DMS153 treated with DMSO at 0.1 percent for 48 hours (cell line): Measurements from ENCODE around the gene CA4.

Source experiments
- DNase-seq: peaks from one replicate; lab custom pipeline; 2025; ENCODE audit not compliant: unreplicated experiment; lab: John Stamatoyannopoulos, UW

The CA4 gene

DNA sequence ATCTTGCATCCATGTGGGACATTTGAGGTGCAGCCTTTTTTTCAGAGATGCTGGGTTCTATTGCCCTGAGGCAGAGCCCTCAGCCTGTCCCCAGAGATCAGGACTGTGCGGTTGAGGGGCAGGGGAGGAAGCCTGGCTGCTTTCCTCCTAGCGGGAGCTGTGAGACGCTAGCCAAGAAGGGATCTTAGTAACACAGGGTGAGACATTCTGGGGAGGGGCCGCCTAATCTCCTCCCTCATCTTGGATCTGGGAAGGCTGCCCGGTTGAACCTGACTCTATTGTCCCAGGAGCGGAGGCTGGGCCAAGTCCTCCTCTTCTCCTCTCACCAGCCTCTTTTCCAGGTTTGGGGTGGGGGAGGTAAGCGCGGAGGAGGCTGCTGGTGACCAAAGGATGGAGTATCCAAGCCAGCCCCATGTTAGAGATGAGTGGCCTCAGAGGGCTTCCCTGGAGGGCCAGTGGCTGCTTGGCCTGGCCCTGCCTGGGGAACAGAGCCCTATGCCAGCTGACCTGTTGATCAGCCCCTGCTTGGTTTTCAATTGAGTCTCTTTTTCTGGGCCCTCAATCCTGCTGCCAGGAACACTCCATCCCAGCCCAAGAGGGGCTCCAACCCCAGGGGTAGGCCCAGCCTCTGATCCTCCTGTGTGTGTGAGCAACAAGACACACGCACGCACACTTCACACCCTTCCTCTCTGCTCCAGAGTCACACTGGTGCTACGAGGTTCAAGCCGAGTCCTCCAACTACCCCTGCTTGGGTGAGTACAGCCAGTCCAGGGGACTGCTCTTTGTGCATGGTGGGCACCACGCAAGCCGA, 5.0 kb downstream of the CA4 start:
- DNase-seq: no peak

DNA sequence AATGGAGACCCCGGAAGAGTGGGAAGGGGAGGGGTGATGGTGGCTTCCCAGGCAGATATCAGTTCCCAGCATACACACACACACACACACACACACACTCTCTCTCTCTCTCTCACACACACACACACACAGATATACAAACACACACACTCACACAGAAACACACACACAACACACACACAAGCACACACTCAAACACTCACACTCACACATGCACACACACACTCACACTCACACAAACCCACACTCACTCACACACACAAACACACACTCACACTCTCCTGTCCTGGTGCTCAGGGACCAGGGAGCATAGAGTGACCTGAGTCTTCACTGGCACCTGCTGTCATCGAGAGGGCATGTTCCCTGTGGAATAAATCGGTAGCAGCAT, 5.6 kb downstream of the CA4 start:
- no peak for DNase-seq

DNA sequence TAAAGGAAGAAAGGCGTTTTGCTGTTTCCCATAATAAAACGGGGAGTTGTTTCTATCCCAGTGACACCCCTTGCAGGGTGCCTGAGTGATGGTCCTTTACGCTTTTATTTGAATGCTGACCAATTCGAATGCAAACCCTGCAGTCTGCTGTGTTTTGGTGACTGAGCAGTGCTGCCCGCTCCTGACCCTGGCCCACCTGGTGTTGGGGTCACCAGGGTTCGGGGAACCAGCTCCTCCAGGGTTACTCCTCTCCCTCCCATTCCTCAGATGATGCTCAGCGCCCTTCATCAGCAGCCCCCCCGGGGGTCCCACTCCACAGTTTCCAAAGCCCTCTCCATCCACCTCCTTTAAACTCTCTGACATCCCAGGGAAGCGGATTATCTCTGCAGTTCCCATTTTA, 6.0 kb downstream of the CA4 start:
- no peak for DNase-seq

DNA sequence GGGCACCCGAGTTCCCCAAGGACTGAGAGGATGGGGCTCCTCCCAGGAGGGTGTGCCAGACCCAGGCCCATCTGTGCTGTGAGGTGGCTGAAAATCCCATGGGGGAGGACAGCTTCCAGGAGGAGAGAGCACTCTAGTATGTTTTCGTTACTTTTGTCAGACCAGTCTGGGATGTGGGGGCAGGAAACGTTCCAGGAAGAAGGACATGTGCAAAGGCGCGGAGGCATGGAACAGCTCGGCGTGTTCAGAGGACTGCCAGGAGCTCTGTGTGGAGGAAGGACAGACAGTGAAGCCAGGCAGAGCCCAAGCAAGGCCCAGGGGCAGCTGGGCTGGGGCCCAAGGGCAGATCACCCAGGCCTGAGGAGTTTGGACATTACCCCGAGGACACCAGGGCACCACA, 7.0 kb downstream of the CA4 start:
- DNase-seq: no peak

DNA sequence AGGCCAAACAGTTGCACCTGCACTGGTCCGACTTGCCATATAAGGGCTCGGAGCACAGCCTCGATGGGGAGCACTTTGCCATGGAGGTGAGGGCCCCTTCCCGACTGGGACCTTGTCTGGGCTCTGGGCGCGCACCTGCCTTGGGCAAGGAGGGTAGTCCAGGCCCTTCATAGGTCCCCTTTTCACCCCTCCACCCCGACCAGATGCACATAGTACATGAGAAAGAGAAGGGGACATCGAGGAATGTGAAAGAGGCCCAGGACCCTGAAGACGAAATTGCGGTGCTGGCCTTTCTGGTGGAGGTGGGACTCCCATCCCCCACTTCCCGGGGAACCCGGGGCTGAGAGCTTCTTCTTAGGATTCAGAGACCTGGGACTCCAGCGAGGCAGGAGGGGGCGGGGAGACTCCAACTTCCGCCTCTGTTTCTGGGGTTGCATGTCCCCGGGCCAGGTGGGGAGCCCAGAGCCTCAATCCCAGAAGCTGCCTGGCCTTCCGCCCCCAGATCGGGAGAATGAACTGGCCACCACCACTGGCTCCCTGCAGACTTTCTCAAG, 7.8 kb downstream of the CA4 start:
- DNase-seq: no peak

DNA sequence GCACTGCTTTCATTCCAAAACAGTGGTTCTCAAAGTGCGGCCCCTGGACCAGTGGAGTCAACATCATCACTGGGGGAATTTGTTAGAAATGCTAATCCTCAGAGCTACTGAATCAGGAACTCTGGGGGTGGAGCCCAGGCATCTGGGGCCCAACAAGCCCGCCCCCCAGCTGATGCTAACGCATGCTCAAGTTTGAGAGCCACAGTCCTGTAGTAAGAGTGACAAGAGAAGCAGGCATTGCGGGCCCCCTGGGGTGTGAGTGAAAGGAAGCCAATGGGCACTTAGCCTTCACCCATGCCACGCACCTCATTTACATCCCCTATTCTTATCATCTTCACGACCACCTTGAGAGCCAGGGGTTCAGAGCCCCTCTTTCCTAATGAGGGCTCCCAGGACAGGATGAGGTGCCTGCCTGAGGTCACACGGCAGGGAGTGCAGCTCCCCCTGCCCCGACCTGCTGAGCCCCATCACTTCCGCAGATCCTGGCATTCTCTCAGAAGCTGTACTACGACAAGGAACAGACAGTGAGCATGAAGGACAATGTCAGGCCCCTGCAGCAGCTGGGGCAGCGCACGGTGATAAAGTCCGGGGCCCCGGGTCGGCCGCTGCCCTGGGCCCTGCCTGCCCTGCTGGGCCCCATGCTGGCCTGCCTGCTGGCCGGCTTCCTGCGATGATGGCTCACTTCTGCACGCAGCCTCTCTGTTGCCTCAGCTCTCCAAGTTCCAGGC, 9.1 kb downstream of the CA4 start:
- DNase-seq: no peak

DNA sequence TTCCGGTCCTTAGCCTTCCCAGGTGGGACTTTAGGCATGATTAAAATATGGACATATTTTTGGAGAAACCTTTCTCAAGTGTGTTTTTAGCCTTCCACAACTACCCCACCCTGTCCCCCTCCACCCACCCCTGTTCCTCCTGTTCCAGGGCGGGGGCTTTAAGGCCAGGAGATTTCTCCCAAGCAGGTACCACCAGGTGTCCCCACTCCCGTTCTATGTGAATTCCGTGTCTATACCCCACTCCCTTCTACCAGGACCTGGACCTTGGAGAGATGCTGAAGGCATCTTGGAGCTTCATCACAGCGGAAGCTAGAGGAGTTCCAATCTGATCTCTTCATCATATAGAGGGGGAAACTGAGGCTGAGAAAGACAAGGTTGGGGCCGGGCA, 9.7 kb downstream of the CA4 start:
- no peak for DNase-seq

DNA sequence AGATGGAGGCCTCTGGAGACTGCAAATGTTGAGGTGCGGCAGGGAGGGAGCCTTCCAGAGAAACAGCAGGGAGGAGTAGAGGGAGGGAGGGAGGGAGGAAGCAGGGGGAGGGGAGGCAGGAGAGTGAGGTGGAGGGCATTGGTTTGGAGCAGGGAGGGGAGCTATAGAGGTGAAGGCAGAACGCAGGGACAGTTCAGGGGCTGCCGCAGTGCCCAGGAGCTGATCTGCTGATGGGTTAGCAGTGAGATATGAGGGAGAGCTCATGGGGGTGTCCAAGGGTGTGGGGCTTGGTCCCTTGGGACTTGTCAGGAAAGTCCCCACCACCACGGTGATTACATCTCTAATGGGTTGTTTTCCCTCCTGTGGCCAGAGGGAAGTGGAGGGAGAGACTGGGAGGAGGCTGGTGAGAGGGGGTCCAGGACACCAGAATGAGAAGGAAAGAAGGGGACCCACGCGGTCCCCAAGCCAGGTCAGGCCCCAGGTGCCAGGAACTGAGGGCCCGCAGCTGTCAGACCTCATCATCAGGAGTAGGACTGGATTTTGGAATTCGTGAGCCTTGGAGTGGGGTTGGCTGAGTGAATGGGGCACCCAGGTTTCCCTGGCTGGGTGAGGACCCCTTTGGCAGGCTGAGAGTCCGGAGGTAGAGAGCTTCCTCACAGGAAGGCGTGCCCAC, 11.2 kb downstream of the CA4 start:
- DNase-seq: no peak

DNA sequence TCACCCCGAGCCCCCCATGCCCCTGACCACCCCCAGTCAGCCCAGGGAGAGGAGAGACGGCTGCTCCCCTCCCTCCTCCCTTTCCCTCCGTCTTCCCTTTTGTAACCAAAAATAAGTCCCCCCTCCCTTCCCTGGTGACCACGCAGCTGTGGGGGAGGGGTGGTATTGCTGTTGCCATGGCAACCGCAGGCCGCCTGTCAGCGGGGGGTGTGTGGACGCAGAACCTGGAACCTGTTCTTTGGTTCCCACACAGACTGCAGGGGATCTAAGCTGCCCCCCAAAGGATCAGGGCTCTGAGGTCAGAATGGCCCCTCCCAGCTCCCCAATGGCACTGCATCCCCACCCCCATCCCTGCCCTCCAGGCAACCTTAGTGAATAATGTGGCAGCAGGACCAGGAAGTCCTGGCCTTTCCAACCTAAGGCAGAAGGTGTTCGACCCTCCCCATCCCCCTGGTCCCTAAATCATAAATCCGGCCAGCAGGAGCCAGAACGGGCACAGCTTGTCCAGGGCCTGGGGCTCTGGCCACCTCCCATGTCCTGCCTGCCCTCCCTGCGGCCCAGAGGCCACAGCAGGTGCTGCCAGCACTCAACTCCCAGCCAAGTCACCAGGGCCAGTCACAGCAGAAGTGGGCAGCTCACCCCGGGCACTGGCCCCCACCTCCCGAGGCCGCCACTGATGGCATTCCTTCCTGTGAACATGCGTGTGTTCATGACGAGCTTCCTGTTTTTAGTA, 12.0 kb downstream of the CA4 start:
- DNase-seq: no peak

DNA sequence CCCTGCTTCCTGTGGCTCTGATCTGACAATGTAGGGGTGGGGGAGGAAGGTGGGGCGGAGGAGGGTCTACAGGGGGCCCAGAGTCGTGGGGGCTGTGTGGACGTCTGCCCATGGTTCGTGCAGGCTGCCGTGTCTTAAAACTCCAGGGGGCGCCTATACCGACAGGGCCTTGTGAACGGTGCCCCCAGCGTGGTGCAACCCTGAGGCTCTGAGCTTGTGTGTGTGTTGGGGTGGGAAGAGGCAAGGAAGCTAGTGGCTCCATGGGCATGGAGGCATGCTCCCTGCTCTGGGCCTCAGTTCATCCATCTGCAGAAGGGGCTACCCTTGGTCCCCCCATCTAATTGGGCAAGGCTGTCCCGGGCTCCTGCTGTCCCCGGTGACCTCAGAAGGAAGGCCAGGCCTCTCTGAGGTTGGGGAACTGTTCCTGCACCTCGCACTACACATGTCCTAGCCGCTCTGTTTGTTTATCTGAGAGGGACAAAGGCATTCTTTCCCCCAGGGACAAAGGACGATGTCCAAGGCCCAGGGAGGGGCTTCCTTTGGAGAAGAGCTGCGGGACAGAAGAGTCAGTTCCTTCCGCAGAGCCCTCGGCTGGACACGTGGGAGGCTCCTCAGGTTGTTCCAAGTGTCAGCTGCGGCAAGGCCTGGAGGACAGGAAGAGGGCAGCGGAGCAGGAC, 13.5 kb downstream of the CA4 start:
- DNase-seq: no peak

DNA sequence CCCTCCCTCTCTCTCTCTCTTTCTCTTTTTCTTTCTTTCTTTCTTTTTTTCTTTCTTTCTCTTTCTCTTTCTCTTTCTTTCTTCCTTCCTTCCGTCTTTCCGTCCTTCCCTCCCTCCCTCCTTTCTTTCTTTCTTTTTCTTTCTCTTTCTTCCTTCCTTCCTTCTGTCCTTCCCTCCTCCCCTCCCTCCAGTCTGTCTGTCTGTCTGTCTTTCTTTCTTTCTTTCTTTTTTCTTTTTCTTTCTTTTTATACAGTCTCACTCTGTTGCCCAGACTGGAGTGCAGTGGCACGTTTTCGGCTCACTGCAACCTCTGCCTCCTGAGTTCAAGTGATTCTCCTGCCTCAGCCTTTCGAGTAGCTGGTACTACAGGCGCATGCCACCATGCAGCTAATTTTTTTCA, 14.4 kb downstream of the CA4 start:
- DNase-seq: no peak

DNA sequence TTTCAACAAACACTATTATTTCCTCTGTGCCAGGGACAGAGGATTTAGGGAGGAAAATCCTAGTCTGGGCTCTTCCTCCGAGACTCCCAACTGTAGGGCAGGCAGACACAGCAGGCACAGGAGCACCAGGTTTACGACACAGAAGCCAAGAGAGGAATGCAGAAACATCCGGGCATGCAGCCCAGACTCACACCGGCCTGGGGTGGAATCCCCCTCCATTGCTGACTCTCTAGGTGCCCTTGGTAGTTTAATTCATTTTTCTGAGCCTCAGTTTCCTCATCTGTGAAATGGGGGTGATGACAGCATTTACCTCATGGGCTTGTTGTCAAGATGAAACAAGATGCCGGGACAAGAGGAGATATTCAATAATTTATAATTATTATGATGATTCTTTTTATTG, 14.9 kb downstream of the CA4 start:
- DNase-seq: no peak

DNA sequence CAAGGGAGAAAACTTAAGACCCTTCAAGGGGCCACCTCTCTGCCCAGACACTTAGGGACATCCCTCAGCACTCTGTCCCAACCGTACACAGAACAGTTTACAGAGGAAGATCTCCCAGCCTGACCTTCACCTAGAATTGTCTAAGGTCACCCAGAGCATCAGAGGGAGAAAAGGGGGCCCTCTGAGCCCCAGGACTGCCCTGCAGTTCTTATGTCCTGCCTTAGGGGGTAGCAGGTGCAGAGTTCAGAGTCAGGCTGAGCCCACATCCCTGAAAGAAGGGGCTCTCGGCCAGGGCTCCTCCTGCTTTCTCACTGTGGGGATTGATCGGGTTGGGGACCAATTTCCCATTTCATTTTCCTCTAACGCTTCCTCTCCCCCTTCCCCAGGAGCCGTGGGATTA, 15.4 kb downstream of the CA4 start:
- no peak for DNase-seq

DNA sequence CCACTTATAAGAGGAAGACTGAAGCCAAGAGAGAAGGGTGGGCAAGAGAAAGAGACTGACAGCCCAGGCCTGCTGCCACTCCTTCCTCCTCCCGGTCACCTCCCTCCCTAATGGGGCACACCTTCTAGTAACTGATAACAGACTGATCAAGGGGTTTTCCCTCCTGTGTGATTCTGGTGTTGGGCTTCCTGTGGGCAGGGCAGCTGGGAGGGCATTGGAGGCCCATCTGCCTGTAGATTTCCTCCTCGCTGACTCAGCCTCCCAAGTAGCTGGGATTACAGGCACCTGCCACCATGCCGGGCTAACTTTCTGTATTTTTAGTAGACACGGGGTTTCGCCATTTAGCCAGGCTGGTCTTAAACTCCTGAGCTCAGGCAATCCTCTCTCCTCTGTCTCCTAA, 16.2 kb downstream of the CA4 start:
- DNase-seq: no peak

DNA sequence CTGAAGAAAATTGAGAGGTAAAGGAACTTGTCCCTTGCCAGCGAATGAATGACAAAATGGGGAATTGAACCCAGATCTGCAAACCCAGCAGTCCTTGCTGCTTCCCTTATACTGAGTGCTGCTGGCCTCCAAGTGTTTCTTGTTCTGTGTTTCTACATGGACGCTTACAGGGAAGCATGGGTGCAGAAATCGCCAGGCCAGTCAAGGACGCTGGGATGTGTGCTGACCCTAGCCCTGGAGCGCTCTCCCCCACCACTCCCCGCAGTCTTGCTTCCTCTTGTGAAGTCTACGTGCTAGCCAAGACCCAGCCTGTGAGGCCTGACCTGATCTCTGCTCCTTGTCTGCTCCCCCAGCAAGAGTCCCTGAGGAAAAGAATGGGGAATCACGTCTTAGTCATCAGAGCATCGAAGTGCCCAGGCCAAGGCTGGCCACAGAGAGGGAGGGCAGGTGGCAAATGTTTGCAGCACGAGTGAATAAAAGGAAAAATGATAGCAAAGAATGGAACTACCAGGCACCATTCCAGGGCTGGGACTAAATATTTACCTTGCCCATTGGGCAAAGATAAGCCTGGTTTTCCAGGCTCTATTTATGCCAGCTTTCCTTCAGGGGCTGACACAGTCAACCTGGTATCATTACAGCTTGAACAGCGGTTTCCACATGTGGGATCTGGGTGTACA, 17.4 kb downstream of the CA4 start:
- peak; percentile 22 for DNase-seq

DNA sequence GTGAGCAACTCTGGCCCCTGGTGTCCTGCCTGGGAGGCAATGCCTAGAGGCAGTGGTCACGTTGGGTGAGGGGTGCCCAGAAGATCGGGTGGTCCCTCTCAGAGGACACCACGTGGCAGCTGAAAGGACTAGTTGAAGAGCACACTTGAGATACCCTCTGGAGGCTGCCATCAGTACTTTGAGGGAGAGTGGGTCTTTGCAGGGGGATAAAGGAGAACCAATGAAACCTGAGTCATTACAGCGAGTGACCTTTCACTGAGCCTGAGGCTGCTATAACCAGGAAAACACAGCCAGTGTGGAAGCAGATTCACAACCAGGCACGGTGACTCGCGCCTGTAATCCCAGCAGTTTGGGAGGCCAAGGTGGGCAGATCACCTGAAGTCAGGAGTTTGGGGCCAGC, 18.9 kb downstream of the CA4 start:
- DNase-seq: no peak

DNA sequence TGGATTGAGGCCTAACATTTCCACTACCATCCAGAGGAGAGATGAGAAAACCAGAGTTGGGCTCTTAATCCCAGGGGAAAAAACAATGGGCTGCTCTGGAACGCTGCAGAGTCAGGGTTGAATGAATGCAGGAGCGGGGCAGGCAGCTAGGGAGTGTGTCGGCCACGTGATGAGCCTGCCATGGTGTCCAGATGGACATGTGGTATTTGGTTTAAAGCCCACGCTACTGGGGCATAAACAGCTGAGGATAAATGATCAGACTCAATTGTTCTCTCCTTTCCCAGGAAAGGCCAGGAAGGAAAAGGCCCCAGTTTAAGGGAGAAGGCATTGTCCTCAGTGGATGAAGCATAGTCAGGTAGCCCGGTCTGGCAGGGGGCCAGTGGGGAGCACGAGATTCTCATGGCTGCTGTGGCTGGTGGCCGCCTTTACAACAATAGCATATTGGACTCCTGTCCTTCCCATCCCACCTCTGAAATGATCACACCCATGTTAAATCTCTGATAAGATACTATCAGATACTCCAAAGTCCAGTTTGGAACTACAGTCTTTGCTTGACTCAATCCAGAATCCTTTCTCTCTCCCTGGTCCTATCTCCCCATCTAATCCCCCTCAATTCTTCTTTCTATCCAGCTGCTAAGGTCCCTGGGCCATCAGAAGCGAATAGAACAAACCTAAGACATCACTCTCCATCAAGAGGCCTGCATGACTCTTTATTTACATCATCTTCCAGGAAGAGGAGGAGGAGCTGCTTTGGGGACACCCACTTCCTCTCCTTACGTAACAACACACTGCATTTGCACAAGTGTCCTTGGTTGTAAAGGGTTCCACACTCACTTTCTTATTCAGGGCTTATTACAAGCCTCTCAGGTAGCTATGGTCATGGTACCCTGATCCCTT, 20.4 kb downstream of the CA4 start:
- no peak for DNase-seq

DNA sequence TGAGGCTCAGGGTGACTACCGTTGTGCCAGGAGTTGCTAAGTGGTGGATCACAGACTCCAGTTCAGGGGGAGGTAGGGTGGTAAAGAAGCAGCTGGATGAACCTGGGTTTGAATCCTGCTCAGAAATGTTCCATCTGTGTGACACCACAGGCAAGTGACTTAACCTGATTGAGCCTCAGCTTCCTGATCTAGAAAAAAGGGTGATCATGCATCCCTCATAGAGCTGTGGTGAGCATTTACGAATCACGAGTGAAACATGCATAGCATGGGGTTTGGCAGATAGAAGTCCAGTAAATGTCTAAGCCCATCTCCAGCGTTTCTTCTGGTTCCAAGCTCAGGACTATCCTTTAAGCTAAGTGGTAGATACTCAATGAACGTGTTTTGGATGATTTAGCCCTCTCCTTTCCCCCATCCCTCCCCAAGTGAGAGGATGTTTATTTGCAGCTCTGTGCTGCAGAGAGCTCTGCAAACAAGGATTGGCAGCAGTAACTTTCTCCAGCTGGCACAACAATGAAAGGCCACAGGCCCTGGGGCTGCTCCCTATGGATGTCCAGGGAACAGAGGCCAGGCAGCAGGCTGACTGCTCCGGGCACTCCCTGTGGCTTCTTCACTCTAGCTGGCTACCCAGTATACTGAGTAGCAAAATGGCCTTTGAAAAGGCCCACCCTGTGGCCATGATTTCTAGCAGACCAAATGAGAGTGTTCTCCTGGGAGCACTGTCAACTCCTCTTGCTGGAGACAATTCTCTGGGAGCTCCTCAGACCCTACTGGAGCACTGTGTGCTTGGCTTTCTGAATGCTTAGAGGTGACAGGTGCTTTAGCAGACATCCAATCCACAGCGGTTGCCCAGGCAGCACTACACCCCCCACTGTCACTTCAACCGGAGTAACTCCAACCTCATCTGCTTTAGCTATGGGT, 21.3 kb downstream of the CA4 start:
- DNase-seq: peak; percentile 39
